ENCODE data around the gene DOLPP1. TPM values are rescaled to one million over a fixed set of nuclear protein-coding genes. Genes with fewer than 3 reads are reported as not detected.

DOLPP1 gene
- total and polyA plus RNA-seq, 2 of the 13 experiments (the other 11 are each of a cell fraction or from before 2014, with no cell fraction given): 21.0 to 34.1 TPM

GRCh38 chr9:129111528-129112151 is 30.7 kb downstream of the DOLPP1 start (continued):
- TF ChIP-seq KAT8 (CRISPR knock-in tag; IDR thresholded peaks at IDR 0.05) (no peak), ZNF468 (CRISPR knock-in tag; IDR thresholded peaks at IDR 0.05) (no peak), ZSCAN21 (CRISPR knock-in tag; IDR thresholded peaks at IDR 0.05; ENCODE audit: borderline replicate concordance) (0 out of 2 replicates have a peak, but pooled peaks have one; percentile 3), ZNF879 (CRISPR knock-in tag; IDR thresholded peaks at IDR 0.05) (no peak), ZNF441 (CRISPR knock-in tag; IDR thresholded peaks at IDR 0.05; ENCODE audit: borderline replicate concordance) (peak; percentile 37; the same call in 1 of the 2 replicates), ZFP82 (CRISPR knock-in tag; IDR thresholded peaks at IDR 0.05; ENCODE audit: borderline replicate concordance) (peak; percentile 74), TOE1 (CRISPR knock-in tag; IDR thresholded peaks at IDR 0.05) (no peak), ZEB1 (IDR thresholded peaks at IDR 0.05; ENCODE audit: insufficient replicate concordance, low read depth) (peak; percentile 78), ZNF777 (CRISPR knock-in tag; IDR thresholded peaks at IDR 0.05) (no peak), ZNF205 (CRISPR knock-in tag; IDR thresholded peaks at IDR 0.05) (no peak), ARNT2 (CRISPR knock-in tag; IDR thresholded peaks at IDR 0.05; ENCODE audit: low read depth) (no peak), HOXD1 (CRISPR knock-in tag; IDR thresholded peaks at IDR 0.05) (0 out of 2 replicates have a peak, but pooled peaks have one; percentile 38), HOXA9 (CRISPR knock-in tag; IDR thresholded peaks at IDR 0.05; ENCODE audit: borderline replicate concordance) (no peak), DDIT3 (CRISPR knock-in tag; IDR thresholded peaks at IDR 0.05) (no peak), ASH2L (IDR thresholded peaks at IDR 0.05; ENCODE audit: insufficient read length, low read depth, low read length) (peak; percentile 56), ZNF687 (CRISPR knock-in tag; IDR thresholded peaks at IDR 0.05) (peak; percentile 70), SOX13 (IDR thresholded peaks at IDR 0.05) (no peak), SOX13 (CRISPR knock-in tag; conservative IDR thresholded peaks at IDR 0.05 in 1 of 2, IDR thresholded peaks at IDR 0.05 in 1 of 2) (no peak)
- TF ChIP-seq, protein P1, sequence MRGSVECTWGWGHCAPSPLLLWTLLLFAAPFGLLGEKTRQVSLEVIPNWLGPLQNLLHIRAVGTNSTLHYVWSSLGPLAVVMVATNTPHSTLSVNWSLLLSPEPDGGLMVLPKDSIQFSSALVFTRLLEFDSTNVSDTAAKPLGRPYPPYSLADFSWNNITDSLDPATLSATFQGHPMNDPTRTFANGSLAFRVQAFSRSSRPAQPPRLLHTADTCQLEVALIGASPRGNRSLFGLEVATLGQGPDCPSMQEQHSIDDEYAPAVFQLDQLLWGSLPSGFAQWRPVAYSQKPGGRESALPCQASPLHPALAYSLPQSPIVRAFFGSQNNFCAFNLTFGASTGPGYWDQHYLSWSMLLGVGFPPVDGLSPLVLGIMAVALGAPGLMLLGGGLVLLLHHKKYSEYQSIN (CRISPR knock-in tag; IDR thresholded peaks at IDR 0.05; ENCODE audit: borderline replicate concordance): no peak
- TF ChIP-seq, protein P2, sequence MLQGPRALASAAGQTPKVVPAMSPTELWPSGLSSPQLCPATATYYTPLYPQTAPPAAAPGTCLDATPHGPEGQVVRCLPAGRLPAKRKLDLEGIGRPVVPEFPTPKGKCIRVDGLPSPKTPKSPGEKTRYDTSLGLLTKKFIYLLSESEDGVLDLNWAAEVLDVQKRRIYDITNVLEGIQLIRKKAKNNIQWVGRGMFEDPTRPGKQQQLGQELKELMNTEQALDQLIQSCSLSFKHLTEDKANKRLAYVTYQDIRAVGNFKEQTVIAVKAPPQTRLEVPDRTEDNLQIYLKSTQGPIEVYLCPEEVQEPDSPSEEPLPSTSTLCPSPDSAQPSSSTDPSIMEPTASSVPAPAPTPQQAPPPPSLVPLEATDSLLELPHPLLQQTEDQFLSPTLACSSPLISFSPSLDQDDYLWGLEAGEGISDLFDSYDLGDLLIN (CRISPR knock-in tag; IDR thresholded peaks at IDR 0.05; ENCODE audit: borderline replicate concordance): no peak
- TF ChIP-seq, protein P3, sequence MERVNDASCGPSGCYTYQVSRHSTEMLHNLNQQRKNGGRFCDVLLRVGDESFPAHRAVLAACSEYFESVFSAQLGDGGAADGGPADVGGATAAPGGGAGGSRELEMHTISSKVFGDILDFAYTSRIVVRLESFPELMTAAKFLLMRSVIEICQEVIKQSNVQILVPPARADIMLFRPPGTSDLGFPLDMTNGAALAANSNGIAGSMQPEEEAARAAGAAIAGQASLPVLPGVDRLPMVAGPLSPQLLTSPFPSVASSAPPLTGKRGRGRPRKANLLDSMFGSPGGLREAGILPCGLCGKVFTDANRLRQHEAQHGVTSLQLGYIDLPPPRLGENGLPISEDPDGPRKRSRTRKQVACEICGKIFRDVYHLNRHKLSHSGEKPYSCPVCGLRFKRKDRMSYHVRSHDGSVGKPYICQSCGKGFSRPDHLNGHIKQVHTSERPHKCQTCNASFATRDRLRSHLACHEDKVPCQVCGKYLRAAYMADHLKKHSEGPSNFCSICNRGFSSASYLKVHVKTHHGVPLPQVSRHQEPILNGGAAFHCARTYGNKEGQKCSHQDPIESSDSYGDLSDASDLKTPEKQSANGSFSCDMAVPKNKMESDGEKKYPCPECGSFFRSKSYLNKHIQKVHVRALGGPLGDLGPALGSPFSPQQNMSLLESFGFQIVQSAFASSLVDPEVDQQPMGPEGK (CRISPR knock-in tag; IDR thresholded peaks at IDR 0.05): peak; percentile 67

Measured in HepG2 (cell line).